Hematopoietic multipotent progenitor cell treated with erythropoietin and hydrocortisone succinate and interleukin-3 and kit ligand, for 15 days (in vitro differentiated cells): Measurements from ENCODE around the gene SDHAF3.
"Not testable (repeated sequence)": the region's sequence is repeated elsewhere in the genome, so short reads cannot be mapped to it uniquely, and the experiment has no call there.

Experiments used
- DNase-seq: peaks from one replicate; pipeline ENCODE4 v3.0.0-alpha.2; 2015; ENCODE audit warnings: low spot score

SDHAF3 gene

GRCh38 chr7:97117372-97118188, at the start of gene SDHAF3:
Gene SDHAF3, plus strand, starts transcription at chr7:97117698. Its CDS starts 26 bp downstream, at chr7:97117724.
- DNase-seq = peak; percentile 91

DNA sequence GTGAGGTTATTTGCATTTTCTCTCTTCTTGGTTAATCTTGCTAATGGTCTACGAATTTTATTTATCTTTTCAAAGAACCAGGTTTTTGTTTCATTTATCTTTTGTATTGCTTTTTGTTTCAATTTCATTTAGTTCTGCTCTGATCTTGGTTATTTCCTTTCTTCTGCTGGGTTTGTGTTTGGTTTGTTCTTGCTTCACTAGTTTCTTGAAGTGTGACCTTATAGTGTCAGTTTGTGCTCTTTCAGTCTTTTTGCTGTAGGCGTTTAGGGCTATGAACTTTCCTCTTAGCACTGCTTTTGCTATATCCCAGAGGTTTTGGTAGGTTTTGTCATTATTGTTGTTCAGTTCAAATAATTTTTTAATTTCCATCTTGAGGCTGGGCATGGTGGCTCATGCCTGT, 45.5 kb upstream of the SDHAF3 start:
- DNase-seq = not testable (repeated sequence)

GRCh38 chr7:97075928-97076327, 41.6 kb upstream of the SDHAF3 start:
- DNase-seq = no peak

GRCh38 chr7:97078023-97078969, 39.2 kb upstream of the SDHAF3 start:
- no peak for DNase-seq

DNA sequence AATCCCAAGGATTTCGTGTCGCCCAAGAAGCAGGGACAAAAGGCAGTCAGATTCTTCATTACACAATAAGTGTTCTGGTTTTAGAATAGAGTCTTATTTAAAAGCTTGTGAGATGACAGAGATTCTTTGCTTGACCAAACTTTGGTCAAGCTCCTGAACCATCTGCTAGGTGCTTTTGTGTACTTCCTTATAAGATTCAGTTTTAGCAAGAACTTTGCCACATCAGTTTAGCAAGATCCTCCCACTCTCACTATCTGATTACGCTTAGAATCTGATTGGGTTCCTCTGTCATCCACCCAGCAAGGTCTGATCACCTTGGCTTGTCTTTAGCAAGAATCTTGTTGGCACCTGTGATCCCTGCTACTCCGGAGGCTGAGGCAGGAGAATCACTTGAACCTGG, 38.2 kb upstream of the SDHAF3 start:
- no peak for DNase-seq

- DNase-seq = no peak
These were observed 35.8 kb upstream of the SDHAF3 start for GRCh38 chr7:97081521-97082300.

DNA sequence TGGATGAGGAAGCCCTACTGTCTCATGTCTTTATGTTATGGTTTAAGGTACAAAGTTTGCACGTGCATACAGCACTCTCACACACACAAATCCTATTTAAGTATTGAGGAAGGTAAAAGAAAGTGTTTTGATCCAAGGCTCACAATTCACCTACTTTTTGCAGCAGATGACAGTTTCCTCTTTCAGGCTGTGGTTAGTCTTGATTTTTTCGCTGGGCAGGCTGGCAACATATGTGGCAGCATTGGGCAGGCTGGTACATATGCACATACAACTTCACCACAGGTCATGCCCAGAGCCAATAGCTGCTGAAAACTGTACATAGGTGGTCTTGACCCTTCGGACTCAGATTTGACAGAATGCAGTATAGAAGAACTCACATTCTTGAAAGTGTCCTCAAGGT, 29.1 kb upstream of the SDHAF3 start:
- DNase-seq = no peak

- DNase-seq = no peak
These were observed 27.7 kb upstream of the SDHAF3 start for GRCh38 chr7:97089771-97090170.

DNA sequence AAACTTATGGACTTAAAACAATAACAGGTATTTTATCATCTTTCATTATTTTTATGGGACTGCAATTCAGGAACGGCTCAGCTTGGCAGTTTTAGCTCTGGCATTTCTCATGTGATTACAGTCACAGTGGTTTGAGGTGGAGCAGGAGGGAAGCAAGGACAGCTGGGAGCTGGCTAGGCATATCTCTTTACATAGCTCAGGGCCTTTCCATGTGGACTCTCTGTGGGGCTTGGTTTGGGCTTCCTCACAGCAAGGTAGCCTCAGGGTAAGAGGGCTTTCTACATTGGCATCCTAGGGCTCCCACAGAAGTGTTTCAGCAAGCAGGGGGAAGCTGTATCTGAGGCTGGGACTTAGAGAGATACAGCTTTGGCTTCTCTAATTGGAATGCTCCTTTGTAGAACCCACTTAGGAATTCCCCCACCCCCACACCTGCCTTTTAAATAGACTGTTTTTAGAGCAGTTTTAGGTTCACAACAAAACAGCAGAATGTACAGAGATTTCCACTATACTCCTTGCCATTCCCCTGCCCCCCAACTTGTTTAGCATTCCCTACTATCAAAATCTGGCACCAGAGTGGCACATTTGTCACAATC, 26.6 kb upstream of the SDHAF3 start:
- DNase-seq = no peak

DNA sequence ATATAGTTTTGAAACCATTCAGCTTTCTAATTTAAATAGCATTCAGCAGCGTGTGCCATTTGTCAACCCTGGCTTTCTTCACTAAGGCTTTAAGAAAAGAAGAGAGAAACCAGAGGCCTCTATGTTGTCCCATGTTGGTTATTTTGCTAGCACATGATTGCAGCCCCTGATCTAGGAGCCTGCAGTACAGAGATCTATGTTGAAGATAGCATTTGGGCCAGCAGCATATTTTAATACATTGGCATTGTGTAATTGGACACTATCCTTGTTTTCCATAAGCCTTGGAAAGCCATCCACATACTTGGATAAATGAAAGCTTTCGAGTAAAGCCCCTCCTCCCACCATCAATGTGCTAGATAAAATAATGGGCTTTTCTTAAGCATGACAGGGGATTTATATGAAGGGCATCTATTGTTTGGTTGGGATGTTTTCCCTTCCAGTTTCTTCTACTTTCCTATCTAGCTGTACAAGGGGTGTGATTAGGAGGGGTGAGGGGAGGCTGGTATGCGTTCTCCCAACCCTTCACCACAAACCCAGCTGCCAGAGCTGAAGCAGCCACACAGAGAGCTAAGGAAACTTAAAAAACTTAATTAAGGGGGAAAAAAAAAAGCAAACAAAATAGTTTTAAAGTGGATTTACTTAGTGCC, 23.1 kb upstream of the SDHAF3 start:
- no peak for DNase-seq

GRCh38 chr7:97096037-97096436, 21.5 kb upstream of the SDHAF3 start:
- no peak for DNase-seq

DNA sequence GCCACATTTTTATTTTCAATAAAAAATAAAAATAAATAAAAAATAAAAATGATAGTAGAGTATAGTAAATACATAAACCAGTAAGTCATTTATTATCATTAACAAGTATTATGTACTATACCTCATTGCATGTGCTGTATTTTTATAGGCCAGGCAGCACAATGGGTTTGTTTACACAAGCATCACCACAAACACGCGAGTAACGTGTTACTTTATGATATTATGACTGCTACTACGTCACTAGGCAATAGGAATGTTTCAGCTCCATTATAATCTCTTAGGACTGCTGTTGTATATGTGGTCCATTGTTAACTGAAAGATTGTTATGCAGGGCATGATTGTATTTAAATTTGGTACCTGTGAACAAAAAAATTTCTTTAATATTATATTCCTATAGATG, 20.8 kb upstream of the SDHAF3 start:
- DNase-seq = no peak

DNA sequence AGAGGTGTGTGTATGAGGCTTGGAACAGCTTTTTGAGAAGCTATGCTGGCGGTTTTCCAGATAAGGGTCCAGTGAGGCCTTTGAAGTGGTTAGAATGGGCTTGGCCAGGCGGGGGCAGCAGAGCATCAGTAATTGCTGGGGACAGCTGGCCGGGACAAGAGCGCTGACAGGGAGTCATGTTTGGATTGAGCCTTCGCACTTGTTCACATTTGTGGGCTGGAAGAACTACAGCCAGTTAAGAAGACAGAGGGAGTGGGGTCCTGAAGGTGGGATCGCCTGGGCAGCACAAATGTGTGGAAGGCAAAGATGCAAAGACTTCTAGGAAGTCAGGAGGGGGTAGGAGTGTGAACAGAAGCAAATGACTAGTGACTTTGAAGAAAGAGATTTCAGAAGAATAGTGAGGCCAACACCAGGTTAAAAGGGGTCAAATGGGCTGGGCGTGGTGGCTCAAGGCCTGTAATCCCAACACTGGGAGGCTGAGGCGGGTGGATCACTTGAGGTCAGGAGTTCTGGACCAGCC, 12.7 kb upstream of the SDHAF3 start:
- peak; percentile 69 for DNase-seq

DNA sequence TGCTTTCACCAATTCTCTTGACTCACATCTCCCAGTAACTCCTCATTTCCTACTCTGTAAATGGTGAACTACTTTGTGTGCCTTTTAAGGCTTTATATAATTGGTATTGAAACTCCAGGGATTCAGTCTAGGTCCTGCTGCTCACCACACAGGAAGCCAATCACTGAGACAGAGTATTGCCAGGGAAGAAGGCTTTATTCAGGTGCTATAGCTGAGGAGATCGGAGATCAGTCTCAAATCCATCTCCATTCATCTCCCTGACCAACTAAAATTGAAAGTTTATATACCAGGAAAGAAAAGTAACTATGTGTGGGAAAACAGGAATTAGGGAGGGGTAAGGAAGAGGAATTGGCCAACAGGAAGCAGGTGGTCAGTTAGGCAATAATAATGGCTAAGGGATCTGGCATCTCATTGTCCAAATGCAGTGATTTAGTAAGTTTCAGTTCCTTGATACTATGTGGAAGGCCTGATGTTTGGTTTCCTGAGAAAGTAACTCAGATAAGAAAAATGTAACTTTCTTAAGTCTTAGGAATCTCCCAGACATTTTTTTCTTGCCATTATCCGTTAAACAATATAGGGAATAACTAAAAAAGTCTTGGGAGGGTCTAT, 10.2 kb upstream of the SDHAF3 start:
- no peak for DNase-seq

- no peak for DNase-seq
These were observed 1.2 kb upstream of the SDHAF3 start for GRCh38 chr7:97116308-97116707.

- no peak for DNase-seq
These were observed 495 bp upstream of the SDHAF3 start for GRCh38 chr7:97117035-97117371.

DNA sequence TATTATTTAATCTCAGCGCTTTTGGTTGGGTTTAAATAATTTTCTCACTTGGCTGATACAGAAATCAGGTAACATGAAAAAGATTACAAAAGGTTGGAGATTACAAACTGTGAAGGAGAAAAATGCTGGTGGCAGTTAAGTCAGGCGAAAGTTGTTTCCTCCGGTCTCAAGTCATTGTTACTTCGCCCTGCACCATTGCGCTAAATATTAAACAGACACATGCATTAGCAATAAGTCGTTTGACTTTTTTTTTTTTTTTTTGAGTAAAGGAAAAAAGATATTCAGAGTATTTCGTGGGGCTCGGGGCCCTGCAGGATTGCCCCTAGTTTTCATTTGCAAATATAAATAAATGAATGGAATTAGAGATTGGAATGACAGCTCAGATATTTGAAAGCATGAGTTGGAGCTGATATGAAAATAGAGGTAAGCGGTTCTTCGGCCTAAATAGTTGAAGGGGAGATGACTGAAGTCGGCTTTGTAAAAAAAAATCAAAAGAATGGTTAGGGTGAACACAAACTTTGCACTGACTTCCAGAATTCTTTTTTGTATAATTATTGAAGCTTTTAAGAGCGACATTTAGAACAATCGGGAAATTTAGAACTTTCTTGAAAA, 914 bp downstream of the SDHAF3 start:
- DNase-seq = peak; percentile 4

DNA sequence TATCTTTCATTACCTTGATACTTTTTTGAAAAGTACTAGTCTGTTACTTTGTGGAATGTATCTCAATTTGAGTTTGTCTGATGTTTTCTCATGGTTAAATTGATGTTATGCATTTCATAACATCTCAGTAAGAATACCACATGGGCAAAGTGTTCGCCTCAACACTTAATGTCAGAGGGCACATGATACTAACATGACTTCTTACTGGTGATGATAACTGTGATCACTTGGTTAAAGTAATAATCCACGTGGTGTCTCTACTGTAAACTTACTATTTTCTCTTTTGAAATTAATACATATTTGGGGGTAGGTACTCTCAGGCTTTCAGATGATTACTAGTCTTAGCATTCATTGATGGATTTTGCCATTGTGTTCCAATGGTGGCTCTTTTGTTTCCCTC, 2.2 kb downstream of the SDHAF3 start:
- no peak for DNase-seq

GRCh38 chr7:97120713-97121457, 3.4 kb downstream of the SDHAF3 start:
- no peak for DNase-seq

DNA sequence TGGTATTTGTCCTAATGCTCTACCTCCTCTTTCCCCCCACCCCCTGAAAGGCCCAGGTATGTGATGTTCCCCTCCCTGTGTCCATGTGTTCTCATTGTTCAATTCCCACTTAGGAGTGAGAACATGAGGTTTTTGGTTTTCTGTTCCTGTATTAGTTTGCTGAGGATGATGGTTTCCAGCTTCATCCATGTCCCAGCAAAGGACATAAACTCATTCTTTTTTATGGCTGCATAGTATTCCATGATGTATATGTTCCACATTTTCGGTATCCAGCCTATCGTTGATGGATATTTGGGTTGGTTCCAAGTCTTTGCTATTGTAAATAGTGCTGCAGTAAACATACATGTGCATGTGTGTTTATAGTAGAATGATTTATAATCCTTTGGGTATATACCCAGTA, 5.6 kb downstream of the SDHAF3 start:
- not testable (repeated sequence) for DNase-seq
